Activated CD4-positive, alpha-beta T cell treated with anti-CD3 and anti-CD28 coated beads for 36 hours (primary cell): ENCODE data around the gene GRIK1. TPM values are rescaled to one million over a fixed set of nuclear protein-coding genes. Genes with fewer than 3 reads are reported as not detected.
"Not testable (repeated sequence)": the region's sequence is repeated elsewhere in the genome, so short reads cannot be mapped to it uniquely, and the experiment has no call there.

Experiments used
- ATAC-seq: fragments of 200-7000 bp; cut with Tn5 transposase; one replicate; pipeline ENCODE4 v1.10.0; 2021; ENCODE audit warnings: mild to moderate bottlenecking, moderate library complexity
- CTCF ChIA-PET: fragments of 350-600 bp; sonication (Branson Sonifier 250); formaldehyde crosslinking; loops from one replicate; lab custom pipeline; 2021; ENCODE audit warnings: antibody characterized with exemption; lab: Charles Lee
- POLR2A ChIA-PET: fragments of 350-600 bp; sonication (Branson Sonifier 250); formaldehyde crosslinking; loops from one replicate; lab custom pipeline; 2021; ENCODE audit warnings: antibody characterized with exemption, inconsistent platforms; lab: Charles Lee
- DNase-seq: peaks from one replicate; pipeline ENCODE4 v3.0.0-alpha.2; 2020
- H3K27ac Mint-ChIP-seq: one replicate; pipeline ENCODE4 v1.8.0; 2021; ENCODE audit warnings: mixed read lengths
- H3K27me3 Mint-ChIP-seq: one replicate; pipeline ENCODE4 v1.8.0; 2021; ENCODE audit warnings: mixed read lengths
- H3K36me3 Mint-ChIP-seq: one replicate; pipeline ENCODE4 v1.8.0; 2021; ENCODE audit warnings: low read depth, mixed read lengths
- H3K4me1 Mint-ChIP-seq: one replicate; pipeline ENCODE4 v1.8.0; 2021; ENCODE audit warnings: mixed read lengths
- H3K4me3 Mint-ChIP-seq: one replicate; pipeline ENCODE4 v1.8.0; 2021; ENCODE audit warnings: mild to moderate bottlenecking, moderate library complexity, mixed read lengths
- H3K9me3 Mint-ChIP-seq: one replicate; pipeline ENCODE4 v1.8.0; 2021; ENCODE audit warnings: low read depth, mixed read lengths
- intact Hi-C, 2 experiments: fragments of 100-400 bp; cut with DNase I in 1 of 2; cut with micrococcal nuclease in 1 of 2; formaldehyde crosslinking; loops; one replicate each; pipeline versions ENCODE4 v1.14.2 to v1.15.1; 2022 to 2024; cut with DNase I, micrococcal nuclease
- total RNA-seq, 2 experiments: library from RNA; stranded (reverse); gene quantifications; one replicate each; pipeline ENCODE4 v1.2.3, GENCODE V29; 2021

Gene GRIK1
- total RNA-seq, 2 experiments from 2014 or later, result not detected

GRCh38 chr21:29616209-29616751 is 323.5 kb downstream of the GRIK1 start:
- Mint-ChIP-seq H3K36me3 (no peaks in the 10 kb centered on the region), H3K27ac (no peak overlapping the region), H3K9me3 (no peaks in the 10 kb centered on the region), H3K4me3 (no peak overlapping the region), H3K27me3 (no peaks in the 10 kb centered on the region), H3K4me1 (no peaks in the 10 kb centered on the region)
- ChIA-PET CTCF (no interaction called here), POLR2A (no interaction called here)
- intact Hi-C loops, result no loop called here
- DNase-seq (no peak), ATAC-seq (no peak)

GRCh38 chr21:29613877-29614276 is 325.9 kb downstream of the GRIK1 start:
- Mint-ChIP-seq H3K4me1 (no peaks in the 10 kb centered on the region), H3K27me3 (no peaks in the 10 kb centered on the region), H3K36me3 (no peaks in the 10 kb centered on the region), H3K4me3 (no peak overlapping the region), H3K9me3 (no peaks in the 10 kb centered on the region), H3K27ac (no peak overlapping the region)
- intact Hi-C loops, result no loop called here
- ATAC-seq, result no peak
- ChIA-PET POLR2A (no interaction called here), CTCF (no interaction called here)
- no peak for DNase-seq

GRCh38 chr21:29613021-29613420 is 326.8 kb downstream of the GRIK1 start:
- no peak overlapping the region for H3K27ac Mint-ChIP-seq
- no peaks in the 10 kb centered on the region for H3K27me3 Mint-ChIP-seq
- POLR2A ChIA-PET, result no interaction called here
- H3K4me3 Mint-ChIP-seq, result no peak overlapping the region
- CTCF ChIA-PET, result interaction anchor here (0.8 kb wide), 1 partner anchor 16 kb away, joined by 3 read pairs; no protein-coding TSS in a partner anchor
- H3K36me3 Mint-ChIP-seq, result no peaks in the 10 kb centered on the region
- ATAC-seq, result no peak
- intact Hi-C loops, result no loop called here
- no peaks in the 10 kb centered on the region for H3K4me1 Mint-ChIP-seq
- no peaks in the 10 kb centered on the region for H3K9me3 Mint-ChIP-seq
- DNase-seq, result no peak

GRCh38 chr21:29610779-29611360 is 328.9 kb downstream of the GRIK1 start:
- no peaks in the 10 kb centered on the region for H3K4me1 Mint-ChIP-seq

GRCh38 chr21:29606613-29607012 is 333.2 kb downstream of the GRIK1 start:
- DNase-seq, result no peak
- no peak overlapping the region for H3K27ac Mint-ChIP-seq
- H3K36me3 Mint-ChIP-seq, result no peaks in the 10 kb centered on the region
- ChIA-PET CTCF (interaction anchor here (0.6 to 0.7 kb wide), 2 partner anchors 53 to 142 kb away, joined by 4 read pairs; no protein-coding TSS in a partner anchor), POLR2A (no interaction called here)
- peaks cover 3% of the 10 kb centered on the region for H3K9me3 Mint-ChIP-seq
- intact Hi-C loops, result no loop called here
- H3K4me1 Mint-ChIP-seq, result no peaks in the 10 kb centered on the region
- H3K27me3 Mint-ChIP-seq, result no peaks in the 10 kb centered on the region
- no peak overlapping the region for H3K4me3 Mint-ChIP-seq
- ATAC-seq, result no peak

More at GRCh38 chr21:29610779-29611360, 328.9 kb downstream of the GRIK1 start:
- Mint-ChIP-seq H3K9me3 (no peaks in the 10 kb centered on the region), H3K4me3 (no peak overlapping the region), H3K27me3 (no peaks in the 10 kb centered on the region), H3K27ac (no peak overlapping the region), H3K36me3 (no peaks in the 10 kb centered on the region)
- ChIA-PET CTCF (interaction anchor here (0.7 kb wide), 1 partner anchor 134 kb away, joined by 3 read pairs; no protein-coding TSS in a partner anchor), POLR2A (no interaction called here)
- ATAC-seq, result no peak
- no peak for DNase-seq
- intact Hi-C loops, result no loop called here

GRCh38 chr21:29605219-29605618 is 334.6 kb downstream of the GRIK1 start:
- H3K4me1 Mint-ChIP-seq, DNase-seq, H3K27me3 Mint-ChIP-seq, H3K27ac Mint-ChIP-seq, intact Hi-C loops, CTCF ChIA-PET, POLR2A ChIA-PET, H3K36me3 Mint-ChIP-seq, H3K4me3 Mint-ChIP-seq, H3K9me3 Mint-ChIP-seq, ATAC-seq: not testable (repeated sequence)

GRCh38 chr21:29604076-29604475 is 335.7 kb downstream of the GRIK1 start:
- DNase-seq (no peak), ATAC-seq (no peak)
- no peaks in the 10 kb centered on the region for H3K36me3 Mint-ChIP-seq
- no peaks in the 10 kb centered on the region for H3K27me3 Mint-ChIP-seq
- H3K4me1 Mint-ChIP-seq, result no peaks in the 10 kb centered on the region
- H3K4me3 Mint-ChIP-seq, result no peak overlapping the region
- H3K27ac Mint-ChIP-seq, result no peak overlapping the region
- peaks cover 3% of the 10 kb centered on the region for H3K9me3 Mint-ChIP-seq
- ChIA-PET CTCF (no interaction called here), POLR2A (no interaction called here)
- intact Hi-C loops, result no loop called here

GRCh38 chr21:29601047-29601446 is 338.7 kb downstream of the GRIK1 start:
- no peak for ATAC-seq
- no peaks in the 10 kb centered on the region for H3K4me1 Mint-ChIP-seq
- H3K4me3 Mint-ChIP-seq, result no peak overlapping the region
- POLR2A ChIA-PET, result no interaction called here
- DNase-seq, result no peak
- no peaks in the 10 kb centered on the region for H3K27me3 Mint-ChIP-seq
- CTCF ChIA-PET, result no interaction called here
- peaks cover 3% of the 10 kb centered on the region for H3K9me3 Mint-ChIP-seq
- intact Hi-C loops, result no loop called here
- no peaks in the 10 kb centered on the region for H3K36me3 Mint-ChIP-seq
- H3K27ac Mint-ChIP-seq, result no peak overlapping the region

GRCh38 chr21:29586696-29587095 is 353.1 kb downstream of the GRIK1 start:
- H3K4me3 Mint-ChIP-seq, result no peak overlapping the region

GRCh38 chr21:29585462-29585861 is 354.3 kb downstream of the GRIK1 start:
- Mint-ChIP-seq H3K27ac (no peak overlapping the region), H3K4me3 (no peak overlapping the region), H3K27me3 (peaks cover 6% of the 10 kb centered on the region), H3K4me1 (no peaks in the 10 kb centered on the region), H3K36me3 (no peaks in the 10 kb centered on the region), H3K9me3 (no peaks in the 10 kb centered on the region)
- ChIA-PET POLR2A (no interaction called here), CTCF (no interaction called here)
- no peak for DNase-seq
- ATAC-seq, result no peak
- intact Hi-C loops, result no loop called here

More at GRCh38 chr21:29586696-29587095, 353.1 kb downstream of the GRIK1 start:
- no peak for DNase-seq
- intact Hi-C loops, result no loop called here
- no peaks in the 10 kb centered on the region for H3K9me3 Mint-ChIP-seq
- H3K36me3 Mint-ChIP-seq, result no peaks in the 10 kb centered on the region
- POLR2A ChIA-PET, result no interaction called here
- no peak overlapping the region for H3K27ac Mint-ChIP-seq
- ATAC-seq, result no peak
- CTCF ChIA-PET, result no interaction called here
- H3K4me1 Mint-ChIP-seq, result no peaks in the 10 kb centered on the region
- peaks cover 11% of the 10 kb centered on the region for H3K27me3 Mint-ChIP-seq

GRCh38 chr21:29583424-29583924 is 356.3 kb downstream of the GRIK1 start:
- intact Hi-C loops, result no loop called here
- no peak overlapping the region for H3K27ac Mint-ChIP-seq
- DNase-seq, result no peak
- no peak overlapping the region for H3K4me3 Mint-ChIP-seq
- no peaks in the 10 kb centered on the region for H3K36me3 Mint-ChIP-seq
- ATAC-seq, result no peak
- POLR2A ChIA-PET, result no interaction called here
- H3K4me1 Mint-ChIP-seq, result no peaks in the 10 kb centered on the region
- peaks cover 2% of the 10 kb centered on the region for H3K27me3 Mint-ChIP-seq
- CTCF ChIA-PET, result no interaction called here
- no peaks in the 10 kb centered on the region for H3K9me3 Mint-ChIP-seq

- Mint-ChIP-seq H3K9me3 (no peaks in the 10 kb centered on the region), H3K4me3 (no peak overlapping the region), H3K27me3 (peaks cover 2% of the 10 kb centered on the region), H3K36me3 (no peaks in the 10 kb centered on the region), H3K27ac (no peak overlapping the region), H3K4me1 (no peaks in the 10 kb centered on the region)
- CTCF ChIA-PET, result no interaction called here
- POLR2A ChIA-PET, result no interaction called here
- no peak for DNase-seq
- ATAC-seq, result no peak
- intact Hi-C loops, result no loop called here
These were observed 356.9 kb downstream of the GRIK1 start for GRCh38 chr21:29582855-29583254.
